ENCODE results near the gene VPS13A.
"Not testable (repeated sequence)": the region's sequence is repeated elsewhere in the genome, so short reads cannot be mapped to it uniquely, and the experiment has no call there.

Gene VPS13A

DNA sequence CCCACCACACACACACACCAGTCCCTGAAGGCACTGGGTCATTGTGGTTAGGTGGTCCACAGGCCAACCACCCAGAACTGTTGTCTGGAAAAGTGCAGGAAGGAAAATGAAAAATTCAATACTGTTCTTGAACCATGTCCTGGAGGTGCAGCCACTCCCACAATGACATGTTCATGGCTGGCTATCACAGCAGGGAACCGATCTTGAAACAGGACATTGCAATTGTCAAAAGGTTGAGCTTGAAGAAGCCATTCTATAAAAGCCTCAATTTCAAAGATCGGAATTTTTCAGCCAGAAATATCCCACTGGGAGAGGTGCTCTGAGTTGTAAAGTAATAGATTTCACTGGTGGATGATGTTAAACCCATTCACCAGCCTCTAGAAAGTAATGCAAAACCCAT, 252.6 kb downstream of the VPS13A start:
- no peak for DNase-seq

DNA sequence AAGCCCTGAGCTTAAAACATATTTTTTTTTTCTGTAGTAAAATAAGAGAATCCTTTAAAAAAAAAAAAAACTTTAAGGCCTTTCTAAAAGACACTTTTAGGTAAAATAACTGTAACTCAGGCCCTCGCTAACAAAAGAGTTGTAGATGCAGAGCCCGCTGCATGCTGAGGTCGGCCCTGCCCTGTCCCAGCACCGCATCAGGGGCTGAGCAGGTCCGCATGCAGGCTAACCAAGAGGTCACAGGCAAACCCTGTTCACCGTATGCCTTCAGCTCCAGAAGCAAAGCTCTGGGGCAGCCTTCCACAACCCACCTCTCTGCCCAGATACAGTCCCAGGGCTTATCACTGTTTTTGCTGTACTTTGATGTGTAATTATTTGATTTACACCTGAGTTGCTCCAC, 254.7 kb downstream of the VPS13A start:
- DNase-seq: no peak

GRCh38 chr9:77433675-77434445, 256.5 kb downstream of the VPS13A start:
- DNase-seq: no peak

GRCh38 chr9:77435277-77435676, 257.9 kb downstream of the VPS13A start:
- no peak for DNase-seq

- no peak for DNase-seq
These were observed 258.4 kb downstream of the VPS13A start for GRCh38 chr9:77435688-77436087.

DNA sequence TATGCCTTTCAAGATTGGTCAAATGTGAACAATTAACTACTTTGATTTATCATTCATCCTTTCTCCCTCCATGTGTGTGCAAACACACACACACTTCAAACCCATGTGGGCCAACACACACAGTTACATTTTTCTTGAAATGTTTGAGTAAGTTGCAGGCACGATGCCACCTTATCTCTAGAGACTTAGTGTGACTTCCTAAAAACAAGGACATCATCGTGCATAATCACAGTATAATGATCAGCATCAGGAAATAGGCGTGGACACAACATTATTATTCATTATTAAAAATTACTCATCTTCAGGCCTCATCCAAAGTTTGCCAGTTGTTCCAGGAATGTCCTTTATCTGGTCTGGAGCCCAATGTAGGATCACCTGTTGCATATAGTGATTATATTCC, 261.3 kb downstream of the VPS13A start:
- no peak for DNase-seq

- no peak for DNase-seq
These were observed 262.7 kb downstream of the VPS13A start for GRCh38 chr9:77440057-77440456.

DNA sequence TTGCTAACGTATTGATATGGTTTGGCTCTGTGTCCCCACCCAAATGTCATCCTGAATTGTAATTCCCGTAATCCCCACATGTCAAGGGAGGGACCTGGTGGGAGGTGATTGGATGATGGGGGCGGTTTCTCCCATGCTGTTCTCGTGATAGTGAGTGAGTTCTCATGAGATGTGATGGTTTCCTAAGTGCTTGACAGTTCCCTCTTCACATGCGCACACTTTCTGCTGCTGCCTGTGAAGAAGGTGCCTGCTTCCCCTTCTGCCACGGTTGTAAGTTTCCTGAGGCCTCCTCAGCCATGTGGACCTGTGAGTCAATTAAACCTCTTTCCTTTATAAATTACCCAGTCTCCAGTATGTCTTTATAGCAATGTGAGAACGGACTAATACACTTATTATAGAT, 263.8 kb downstream of the VPS13A start:
- not testable (repeated sequence) for DNase-seq

DNA sequence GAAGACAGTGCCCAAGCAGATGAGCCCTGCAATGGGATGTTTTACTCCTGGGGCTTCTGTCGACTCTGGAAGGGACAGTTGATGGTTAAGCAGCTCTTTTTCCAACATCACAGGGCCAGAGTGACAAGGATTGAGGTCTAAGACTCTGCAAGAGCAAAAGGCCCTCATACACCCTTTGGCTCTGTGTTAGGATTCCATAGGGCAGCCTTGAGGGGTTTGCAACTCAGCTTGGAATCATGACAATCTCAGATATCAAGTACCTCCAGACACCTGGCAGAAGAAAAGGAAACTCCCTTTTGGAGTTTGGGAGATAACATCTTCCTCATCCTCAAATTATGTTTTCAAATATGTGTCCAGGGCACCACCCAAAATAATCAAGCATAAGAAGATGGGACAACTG, 265.1 kb downstream of the VPS13A start:
- no peak for DNase-seq

GRCh38 chr9:77447646-77448045, 270.3 kb downstream of the VPS13A start:
- DNase-seq: no peak

DNA sequence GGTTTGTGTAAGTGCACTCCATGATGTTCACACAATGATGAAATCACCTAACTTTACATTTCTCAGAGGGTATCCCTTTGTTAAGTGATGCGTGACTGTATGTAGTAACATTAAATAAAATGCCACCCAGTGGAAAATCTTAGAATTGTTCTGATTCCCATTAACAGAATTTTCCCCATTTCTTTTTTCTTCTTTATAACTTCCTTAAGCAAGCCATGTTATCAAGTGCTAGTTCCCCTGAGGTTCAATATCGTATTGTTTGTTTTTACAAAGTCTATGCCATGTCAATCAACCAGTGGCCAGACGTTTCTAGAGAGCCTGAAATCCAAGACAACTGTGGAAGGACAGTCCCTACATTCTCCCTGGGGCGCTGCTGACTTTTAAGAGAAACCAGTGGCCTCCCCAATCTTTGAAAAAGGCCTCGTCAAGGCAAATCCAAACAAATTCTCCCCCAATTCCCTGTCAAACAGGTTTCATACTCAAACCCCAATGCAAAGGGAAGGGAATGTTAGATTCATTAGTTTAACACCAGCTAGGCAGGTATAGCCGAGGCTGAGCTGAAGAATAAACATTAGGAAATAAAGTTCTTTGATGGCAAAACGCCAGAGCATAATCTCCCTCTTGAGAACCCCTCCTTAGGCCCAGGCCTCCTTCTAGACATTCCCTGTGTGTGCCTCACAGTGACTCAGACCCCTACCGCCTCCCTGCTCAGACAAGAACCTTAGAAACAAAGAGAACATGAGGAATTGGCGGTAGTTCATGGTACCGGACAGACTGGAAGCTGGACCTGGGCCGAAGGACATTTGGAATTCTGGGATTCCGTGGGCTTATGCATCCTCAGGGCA, 272.1 kb downstream of the VPS13A start:
- no peak for DNase-seq

DNA sequence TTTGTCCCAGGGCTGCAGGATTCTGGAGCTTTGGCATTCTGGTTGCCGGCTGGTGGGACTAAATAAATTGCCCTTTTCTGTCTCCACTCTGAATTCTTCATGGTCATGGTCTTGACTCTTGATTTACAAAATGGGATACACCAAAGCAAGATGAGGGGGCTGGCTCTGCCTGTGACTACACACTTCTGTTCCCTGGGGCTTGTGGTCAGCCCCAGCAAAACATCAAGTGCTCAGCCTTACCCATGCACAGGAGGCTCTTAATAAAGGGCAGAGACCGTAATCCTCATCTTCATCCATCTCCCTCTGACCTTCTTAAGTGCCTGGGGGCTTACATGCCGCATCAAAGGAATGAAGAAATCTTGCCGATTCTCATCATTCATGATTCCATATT, 272.7 kb downstream of the VPS13A start:
- DNase-seq: no peak

GRCh38 chr9:77451507-77451906, 274.2 kb downstream of the VPS13A start:
- no peak for DNase-seq

GRCh38 chr9:77453825-77454647, 276.7 kb downstream of the VPS13A start:
- no peak for DNase-seq

- no peak for DNase-seq
These were observed 277.3 kb downstream of the VPS13A start for GRCh38 chr9:77454663-77455062.

- no peak for DNase-seq
These were observed 278.1 kb downstream of the VPS13A start for GRCh38 chr9:77455312-77455927.

- DNase-seq: no peak
These were observed 279.6 kb downstream of the VPS13A start for GRCh38 chr9:77456829-77457437.

GRCh38 chr9:77457916-77458592, 280.7 kb downstream of the VPS13A start:
- DNase-seq: no peak

DNA sequence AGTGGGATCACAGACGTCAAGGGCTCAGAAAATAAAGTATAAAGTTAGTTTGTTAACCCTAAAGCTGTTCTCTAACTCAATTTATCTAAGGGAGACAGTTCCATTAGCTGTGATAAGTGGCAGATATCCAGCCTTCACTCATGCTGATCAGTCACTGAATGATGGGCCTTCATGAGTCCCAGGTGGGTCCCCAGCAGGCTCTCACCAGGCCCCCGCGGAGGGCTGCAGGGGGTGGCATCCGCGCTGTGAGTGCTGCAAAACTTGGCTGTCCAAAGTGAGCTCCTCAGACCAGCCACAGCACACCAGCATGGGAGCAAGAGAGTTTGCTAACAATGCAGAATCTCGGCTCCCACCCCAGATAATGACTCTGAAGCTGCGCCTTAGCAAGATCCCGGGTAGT, 283.6 kb downstream of the VPS13A start:
- no peak for DNase-seq

- no peak for DNase-seq
These were observed 284.7 kb downstream of the VPS13A start for GRCh38 chr9:77462066-77462465.

DNA sequence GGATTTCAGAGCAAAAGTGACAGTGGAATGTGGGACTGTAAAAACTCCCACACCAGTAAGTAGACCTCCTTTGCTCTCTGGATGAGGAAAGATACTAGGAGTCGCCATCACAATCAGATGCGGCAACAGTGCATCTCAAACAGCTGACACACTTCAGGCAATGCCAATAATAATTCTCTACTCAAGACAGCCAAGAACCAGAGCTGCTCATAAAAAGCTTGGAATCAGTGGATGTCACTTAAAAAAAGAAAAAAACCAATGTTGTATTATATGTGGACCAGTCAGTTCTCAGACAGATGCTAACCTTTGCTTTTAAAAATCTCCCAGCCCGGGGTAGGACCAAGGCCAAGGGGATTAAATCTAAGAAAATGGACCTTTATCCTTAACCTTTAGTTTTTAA, 285.8 kb downstream of the VPS13A start:
- DNase-seq: no peak

- DNase-seq: no peak
These were observed 287.3 kb downstream of the VPS13A start for GRCh38 chr9:77464661-77465060.

Data from GOT3 (cell line).